ENCODE measurements around the gene SLC9A1. TPM values are rescaled to one million over a fixed set of nuclear protein-coding genes. Genes with fewer than 3 reads are reported as not detected.

SLC9A1 gene
- total RNA-seq, 6 donors from 2014 or later: 18.1 to 51.4 (median 31.5) TPM

GRCh38 chr1:27109103-27109822 is 45.7 kb downstream of the SLC9A1 start:
- no peak overlapping the region for H3K4me3 ChIP-seq
- H3K36me3 ChIP-seq: peaks cover 0 to 38% (median 20%) of the 10 kb centered on the region in 4 donors
- no peaks in the 10 kb centered on the region for H3K27me3 ChIP-seq
- 93 to 95% methylated on average over 14 to 20 of the region's 23 CpGs for WGBS, 2 donors
- H3K4me1 ChIP-seq: peaks cover 28 to 39% (median 32%) of the 10 kb centered on the region in 4 donors
- no peak for DNase-seq
- TF ChIP-seq EP300 (IDR thresholded peaks at IDR 0.05): no peak
- TF ChIP-seq POLR2AphosphoS5 (IDR thresholded peaks at IDR 0.05): no peak
- TF ChIP-seq, protein P1, sequence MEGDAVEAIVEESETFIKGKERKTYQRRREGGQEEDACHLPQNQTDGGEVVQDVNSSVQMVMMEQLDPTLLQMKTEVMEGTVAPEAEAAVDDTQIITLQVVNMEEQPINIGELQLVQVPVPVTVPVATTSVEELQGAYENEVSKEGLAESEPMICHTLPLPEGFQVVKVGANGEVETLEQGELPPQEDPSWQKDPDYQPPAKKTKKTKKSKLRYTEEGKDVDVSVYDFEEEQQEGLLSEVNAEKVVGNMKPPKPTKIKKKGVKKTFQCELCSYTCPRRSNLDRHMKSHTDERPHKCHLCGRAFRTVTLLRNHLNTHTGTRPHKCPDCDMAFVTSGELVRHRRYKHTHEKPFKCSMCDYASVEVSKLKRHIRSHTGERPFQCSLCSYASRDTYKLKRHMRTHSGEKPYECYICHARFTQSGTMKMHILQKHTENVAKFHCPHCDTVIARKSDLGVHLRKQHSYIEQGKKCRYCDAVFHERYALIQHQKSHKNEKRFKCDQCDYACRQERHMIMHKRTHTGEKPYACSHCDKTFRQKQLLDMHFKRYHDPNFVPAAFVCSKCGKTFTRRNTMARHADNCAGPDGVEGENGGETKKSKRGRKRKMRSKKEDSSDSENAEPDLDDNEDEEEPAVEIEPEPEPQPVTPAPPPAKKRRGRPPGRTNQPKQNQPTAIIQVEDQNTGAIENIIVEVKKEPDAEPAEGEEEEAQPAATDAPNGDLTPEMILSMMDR (IDR thresholded peaks at IDR 0.05): peak in 1 of 6 experiments; percentile 22
- TF ChIP-seq POLR2A (IDR thresholded peaks at IDR 0.05): no peak
- no peak for ATAC-seq (ENCODE audit: low FRiP score in 2 of 2)
- H3K9me3 ChIP-seq: no peaks in the 10 kb centered on the region
- H3K27ac ChIP-seq: no peak overlapping the region

- H3K9me3 ChIP-seq: no peaks in the 10 kb centered on the region
- 90 to 97% methylated on average over 6 to 7 of the region's 7 CpGs for WGBS, 2 donors
- H3K4me1 ChIP-seq: peaks cover 21 to 32% (median 26%) of the 10 kb centered on the region in 4 donors
- H3K4me3 ChIP-seq: no peak overlapping the region
- H3K27ac ChIP-seq: no peak overlapping the region
- TF ChIP-seq POLR2AphosphoS5 (IDR thresholded peaks at IDR 0.05) (no peak), POLR2A (IDR thresholded peaks at IDR 0.05) (no peak), EP300 (IDR thresholded peaks at IDR 0.05) (no peak)
- TF ChIP-seq, protein P1 (IDR thresholded peaks at IDR 0.05): no peak
- H3K36me3 ChIP-seq: peaks cover 0 to 34% (median 21%) of the 10 kb centered on the region in 4 donors
- DNase-seq: no peak
- H3K27me3 ChIP-seq: no peaks in the 10 kb centered on the region
- ATAC-seq (ENCODE audit: low FRiP score in 2 of 2): no peak
Observed at GRCh38 chr1:27108588-27108987, 46.3 kb downstream of the SLC9A1 start.

DNA sequence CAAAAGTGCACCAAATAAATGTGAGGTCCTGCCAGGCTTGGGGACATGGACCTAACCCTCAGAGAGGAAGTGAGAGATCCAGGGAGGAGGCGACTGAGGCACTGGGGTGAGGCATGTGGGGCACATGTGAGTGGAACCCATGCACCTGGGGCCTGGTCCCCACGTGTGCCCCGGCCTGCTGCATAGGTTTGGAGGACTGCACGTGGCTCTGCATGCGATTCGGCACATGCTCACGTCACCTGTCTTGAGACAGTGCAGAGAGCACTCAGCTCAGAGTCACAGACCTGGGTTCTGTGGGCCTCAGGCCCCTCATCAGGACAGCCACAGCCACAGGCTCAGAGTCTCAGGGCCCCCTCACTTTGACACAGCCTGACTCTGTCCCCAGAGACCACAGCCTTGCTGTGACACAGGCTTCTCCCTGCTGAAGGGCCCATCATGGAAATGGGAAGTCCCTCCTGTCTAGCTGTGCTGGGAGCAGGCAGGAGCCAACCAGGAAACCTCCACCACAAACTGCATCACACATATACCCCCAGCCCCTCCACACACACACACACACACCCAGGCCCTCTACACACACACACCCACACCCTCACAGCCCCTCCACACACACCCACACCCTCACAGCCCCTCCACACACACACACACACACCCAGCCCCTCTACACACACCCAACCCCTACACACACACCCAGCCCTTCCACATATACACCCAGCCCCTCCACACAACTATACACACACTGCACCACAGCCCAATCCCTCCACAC is 48.2 kb downstream of the SLC9A1 start:
- Histone ChIP-seq H3K9me3 (no peaks in the 10 kb centered on the region), H3K36me3 (peaks cover 0 to 40% (median 27%) of the 10 kb centered on the region in 4 donors), H3K27me3 (no peaks in the 10 kb centered on the region), H3K4me3 (no peak overlapping the region), H3K4me1 (peaks cover 10 to 19% (median 17%) of the 10 kb centered on the region in 4 donors), H3K27ac (no peak overlapping the region)
- TF ChIP-seq POLR2AphosphoS5 (IDR thresholded peaks at IDR 0.05) (no peak), POLR2A (IDR thresholded peaks at IDR 0.05) (no peak), EP300 (IDR thresholded peaks at IDR 0.05) (no peak)
- TF ChIP-seq, protein P1 (IDR thresholded peaks at IDR 0.05): no peak
- DNase-seq (no peak), ATAC-seq (ENCODE audit: low FRiP score in 2 of 2) (no peak)
- WGBS, 2 donors: 93% methylated on average over 7 of the region's 7 CpGs; no CpG with 5 or more reads in 1 of the 2 donors

- Histone ChIP-seq H3K27ac (no peak overlapping the region), H3K4me1 (peaks cover under 1 to 10% (median 4%) of the 10 kb centered on the region in 4 donors), H3K27me3 (no peaks in the 10 kb centered on the region), H3K4me3 (no peak overlapping the region), H3K36me3 (peaks cover 0 to 53% (median 40%) of the 10 kb centered on the region in 4 donors), H3K9me3 (no peaks in the 10 kb centered on the region)
- TF ChIP-seq, protein P1 (IDR thresholded peaks at IDR 0.05): no peak
- no peak for TF ChIP-seq EP300 (IDR thresholded peaks at IDR 0.05)
- TF ChIP-seq POLR2A (IDR thresholded peaks at IDR 0.05): no peak
- no peak for TF ChIP-seq POLR2AphosphoS5 (IDR thresholded peaks at IDR 0.05)
- WGBS, 2 donors: 94 to 100% methylated on average over 2 of the region's 2 CpGs
- DNase-seq (no peak), ATAC-seq (ENCODE audit: low FRiP score in 2 of 2) (no peak)
Observed at GRCh38 chr1:27105018-27105417, 49.9 kb downstream of the SLC9A1 start.

Measured in upper lobe of left lung (tissue), 6 donors.